Fibroblast of the aortic adventitia (primary cell): ENCODE data around the gene ZNF248. TPM values are rescaled to one million over a fixed set of nuclear protein-coding genes. Genes with fewer than 3 reads are reported as not detected.
A peak's percentile ranks its signal among the peaks of the same experiment; 100 is the strongest.
"Not testable (repeated sequence)": the region's sequence is repeated elsewhere in the genome, so short reads cannot be mapped to it uniquely, and the experiment has no call there.

ENCODE experiments used
- DNase-seq: peaks from one replicate; pipeline ENCODE4 v3.0.0-alpha.2; 2010; ENCODE audit warnings: low read depth
- H3K4me3 ChIP-seq: 2 replicates; pipeline ENCODE4 v1.5.1; 2011; ENCODE audit warnings: low read depth, mild to moderate bottlenecking, control low read depth, low read length, moderate library complexity
- CTCF ChIP-seq: IDR thresholded peaks from 2 replicates; pipeline ENCODE4 v1.5.1; 2011; ENCODE audit warnings: mild to moderate bottlenecking, low read length, control low read depth, inconsistent platforms; ENCODE audit not compliant: insufficient read depth
- total RNA-seq: library from RNA; depleted of rRNA; stranded (reverse); fragments of >200 nt; gene quantifications from 2 replicates; pipeline ENCODE4 v1.2.3, GENCODE V29; 2012; ENCODE audit warnings: low replicate concordance

ZNF248 gene
- total RNA-seq, 1 donor: 8.7 TPM

GRCh38 chr10:37860494-37861190 is 3.2 kb upstream of the ZNF248 start:
- no peak overlapping the region for H3K4me3 ChIP-seq
- peak; percentile 49 for DNase-seq
- no peak for TF ChIP-seq CTCF

GRCh38 chr10:37859270-37859669 is 1.9 kb upstream of the ZNF248 start:
- DNase-seq, H3K4me3 ChIP-seq: not testable (repeated sequence)

- DNase-seq: peak; percentile 22
- H3K4me3 ChIP-seq: peak overlapping the region; percentile 84
- TF ChIP-seq CTCF: no peak
Observed at GRCh38 chr10:37856881-37857286, 526 bp downstream of the ZNF248 start.

- no peak for DNase-seq
- no peak for TF ChIP-seq CTCF
- peak overlapping the region; percentile 45 for H3K4me3 ChIP-seq
Observed at GRCh38 chr10:37855636-37856035, 1.8 kb downstream of the ZNF248 start.

- DNase-seq: peak; percentile 12
- no peak overlapping the region for H3K4me3 ChIP-seq
- no peak for TF ChIP-seq CTCF
Observed at GRCh38 chr10:37854626-37855025, 2.8 kb downstream of the ZNF248 start.

- TF ChIP-seq CTCF: no peak
- H3K4me3 ChIP-seq: no peak overlapping the region
- DNase-seq: no peak
Observed at GRCh38 chr10:37844644-37845043, 12.8 kb downstream of the ZNF248 start.

GRCh38 chr10:37839243-37839642 is 18.2 kb downstream of the ZNF248 start:
- H3K4me3 ChIP-seq: no peak overlapping the region
- no peak for TF ChIP-seq CTCF
- DNase-seq: no peak
